ENCODE measurements around the gene MYH13. TPM values are rescaled to one million over a fixed set of nuclear protein-coding genes. Genes with fewer than 3 reads are reported as not detected.

The MYH13 gene
- total RNA-seq, 3 donors from 2014 or later (not counting 1 experiment from before 2014, with no cell fraction given): not detected

DNA sequence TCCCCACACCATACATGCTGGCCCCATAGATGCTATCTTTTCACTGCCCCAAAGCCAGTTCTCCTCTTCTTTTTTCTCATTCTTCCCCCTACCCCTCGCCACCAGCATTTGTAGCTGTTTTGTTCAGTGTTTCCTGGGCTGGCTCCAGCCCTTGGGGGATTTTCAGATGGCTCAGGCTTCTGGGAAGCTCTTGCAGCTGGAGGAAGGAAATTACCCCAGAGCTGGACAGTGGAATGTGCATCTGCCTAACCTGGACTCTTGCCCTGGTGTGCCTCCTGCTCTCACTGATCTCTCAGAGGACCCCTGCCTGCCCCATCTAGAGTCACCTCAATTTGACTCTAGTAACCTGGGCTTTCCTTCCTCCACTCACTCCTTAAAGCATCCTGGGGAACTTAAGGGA is 82.8 kb downstream of the MYH13 start:
- 82% methylated on average over 1 of the region's 1 CpG for WGBS (ENCODE audit: insufficient coverage)
- H3K27ac Mint-ChIP-seq: no peak overlapping the region
- ATAC-seq (no peak), DNase-seq (no peak)
- no peaks in the 10 kb centered on the region for H3K36me3 Mint-ChIP-seq
- no peaks in the 10 kb centered on the region for H3K9me3 Mint-ChIP-seq
- intact Hi-C loops (cut with micrococcal nuclease): loop anchor here (10.0 kb wide), 1 partner anchor 365 kb away; no protein-coding TSS in a partner anchor
- Histone ChIP-seq H3K27me3 (ENCODE audit: control insufficient read depth, insufficient read depth, low read length) (peaks cover 2% of the 10 kb centered on the region), H3K27ac (ENCODE audit: low read length) (no peak overlapping the region), H3K4me3 (ENCODE audit: low read length) (no peak overlapping the region), H3K4me1 (ENCODE audit: control insufficient read depth, insufficient read depth, low read length) (no peaks in the 10 kb centered on the region), H3K36me3 (ENCODE audit: control insufficient read depth, insufficient read depth, low read length) (no peaks in the 10 kb centered on the region), H3K9me3 (ENCODE audit: control insufficient read depth, insufficient read depth, low read length) (no peaks in the 10 kb centered on the region)
- no peak overlapping the region for H3K4me3 Mint-ChIP-seq
- peaks cover 0 to 7% of the 10 kb centered on the region in 2 donors for H3K4me1 Mint-ChIP-seq
- TF ChIP-seq, protein P1, sequence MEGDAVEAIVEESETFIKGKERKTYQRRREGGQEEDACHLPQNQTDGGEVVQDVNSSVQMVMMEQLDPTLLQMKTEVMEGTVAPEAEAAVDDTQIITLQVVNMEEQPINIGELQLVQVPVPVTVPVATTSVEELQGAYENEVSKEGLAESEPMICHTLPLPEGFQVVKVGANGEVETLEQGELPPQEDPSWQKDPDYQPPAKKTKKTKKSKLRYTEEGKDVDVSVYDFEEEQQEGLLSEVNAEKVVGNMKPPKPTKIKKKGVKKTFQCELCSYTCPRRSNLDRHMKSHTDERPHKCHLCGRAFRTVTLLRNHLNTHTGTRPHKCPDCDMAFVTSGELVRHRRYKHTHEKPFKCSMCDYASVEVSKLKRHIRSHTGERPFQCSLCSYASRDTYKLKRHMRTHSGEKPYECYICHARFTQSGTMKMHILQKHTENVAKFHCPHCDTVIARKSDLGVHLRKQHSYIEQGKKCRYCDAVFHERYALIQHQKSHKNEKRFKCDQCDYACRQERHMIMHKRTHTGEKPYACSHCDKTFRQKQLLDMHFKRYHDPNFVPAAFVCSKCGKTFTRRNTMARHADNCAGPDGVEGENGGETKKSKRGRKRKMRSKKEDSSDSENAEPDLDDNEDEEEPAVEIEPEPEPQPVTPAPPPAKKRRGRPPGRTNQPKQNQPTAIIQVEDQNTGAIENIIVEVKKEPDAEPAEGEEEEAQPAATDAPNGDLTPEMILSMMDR (IDR thresholded peaks at IDR 0.05): no peak
- H3K27me3 Mint-ChIP-seq (ENCODE audit: low read depth in 2 of 2): peaks cover 21 to 36% of the 10 kb centered on the region in 2 donors

DNA sequence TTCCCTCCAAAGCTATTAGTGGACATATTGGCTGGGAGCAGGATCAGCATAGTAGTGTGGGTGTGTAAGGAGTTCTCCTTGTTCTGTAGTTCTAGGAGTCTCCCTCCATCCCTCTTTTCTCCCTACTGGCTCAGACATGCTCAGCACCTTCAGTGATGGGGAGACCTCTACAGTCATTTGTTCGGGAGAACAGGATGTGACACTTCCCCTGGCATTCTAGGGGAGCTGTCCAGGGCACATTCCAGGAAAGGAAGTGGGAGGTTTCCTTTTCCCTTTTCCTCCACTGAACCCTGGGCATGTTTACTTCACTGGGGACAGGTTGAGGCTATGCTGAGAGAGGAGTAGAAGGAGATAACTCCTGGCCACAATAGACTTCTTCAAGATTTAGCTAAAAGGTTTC is 86.5 kb downstream of the MYH13 start:
- peaks cover 2% of the 10 kb centered on the region for H3K27me3 ChIP-seq (ENCODE audit: control insufficient read depth, insufficient read depth, low read length)
- peaks cover 18 to 36% of the 10 kb centered on the region in 2 donors for H3K27me3 Mint-ChIP-seq (ENCODE audit: low read depth in 2 of 2)
- DNase-seq (no peak), ATAC-seq (no peak)
- TF ChIP-seq, protein P1 (IDR thresholded peaks at IDR 0.05): no peak
- H3K27ac Mint-ChIP-seq: no peak overlapping the region
- H3K9me3 Mint-ChIP-seq: no peaks in the 10 kb centered on the region
- no peaks in the 10 kb centered on the region for H3K9me3 ChIP-seq (ENCODE audit: control insufficient read depth, insufficient read depth, low read length)
- no peak overlapping the region for H3K4me3 Mint-ChIP-seq
- no CpG with 5 or more reads among the region's 1 CpG for WGBS (ENCODE audit: insufficient coverage)
- H3K27ac ChIP-seq (ENCODE audit: low read length): no peak overlapping the region
- no peaks in the 10 kb centered on the region for H3K4me1 ChIP-seq (ENCODE audit: control insufficient read depth, insufficient read depth, low read length)
- H3K4me3 ChIP-seq (ENCODE audit: low read length): no peak overlapping the region
- H3K36me3 ChIP-seq (ENCODE audit: control insufficient read depth, insufficient read depth, low read length): no peaks in the 10 kb centered on the region
- intact Hi-C loops (cut with micrococcal nuclease): no loop called here
- no peaks in the 10 kb centered on the region for H3K36me3 Mint-ChIP-seq
- H3K4me1 Mint-ChIP-seq: no peaks in the 10 kb centered on the region

DNA sequence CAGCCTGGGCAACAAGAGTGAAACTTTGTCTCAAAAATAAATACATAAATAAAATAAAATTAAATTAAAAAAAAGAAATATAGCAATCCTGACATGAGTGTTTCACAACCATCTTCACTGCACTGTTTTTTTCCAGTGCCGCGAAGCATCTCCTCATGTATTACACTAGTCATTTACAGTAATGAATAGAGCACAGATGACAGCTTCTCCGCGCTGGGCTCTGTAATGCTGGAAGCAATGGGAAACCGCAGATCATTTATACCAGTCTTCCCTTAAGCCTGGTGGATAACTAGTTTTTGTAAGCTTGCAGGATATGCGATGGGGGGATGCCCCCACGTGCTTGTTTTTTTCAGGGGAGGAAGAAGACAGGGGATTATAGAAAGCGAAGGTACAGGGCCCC is 86.9 kb downstream of the MYH13 start:
- Histone ChIP-seq H3K27ac (ENCODE audit: low read length) (no peak overlapping the region), H3K4me1 (ENCODE audit: control insufficient read depth, insufficient read depth, low read length) (no peaks in the 10 kb centered on the region), H3K36me3 (ENCODE audit: control insufficient read depth, insufficient read depth, low read length) (no peaks in the 10 kb centered on the region), H3K4me3 (ENCODE audit: low read length) (no peak overlapping the region), H3K27me3 (ENCODE audit: control insufficient read depth, insufficient read depth, low read length) (peaks cover 2% of the 10 kb centered on the region), H3K9me3 (ENCODE audit: control insufficient read depth, insufficient read depth, low read length) (no peaks in the 10 kb centered on the region)
- WGBS (ENCODE audit: insufficient coverage): 89% methylated on average over 7 of the region's 8 CpGs
- H3K27ac Mint-ChIP-seq: no peak overlapping the region
- peaks cover 18 to 34% of the 10 kb centered on the region in 2 donors for H3K27me3 Mint-ChIP-seq (ENCODE audit: low read depth in 2 of 2)
- H3K4me3 Mint-ChIP-seq: no peak overlapping the region
- ATAC-seq: no peak
- TF ChIP-seq, protein P1 (IDR thresholded peaks at IDR 0.05): no peak
- H3K36me3 Mint-ChIP-seq: no peaks in the 10 kb centered on the region
- H3K9me3 Mint-ChIP-seq: no peaks in the 10 kb centered on the region
- H3K4me1 Mint-ChIP-seq: no peaks in the 10 kb centered on the region
- DNase-seq: no peak
- intact Hi-C loops (cut with micrococcal nuclease): no loop called here

DNA sequence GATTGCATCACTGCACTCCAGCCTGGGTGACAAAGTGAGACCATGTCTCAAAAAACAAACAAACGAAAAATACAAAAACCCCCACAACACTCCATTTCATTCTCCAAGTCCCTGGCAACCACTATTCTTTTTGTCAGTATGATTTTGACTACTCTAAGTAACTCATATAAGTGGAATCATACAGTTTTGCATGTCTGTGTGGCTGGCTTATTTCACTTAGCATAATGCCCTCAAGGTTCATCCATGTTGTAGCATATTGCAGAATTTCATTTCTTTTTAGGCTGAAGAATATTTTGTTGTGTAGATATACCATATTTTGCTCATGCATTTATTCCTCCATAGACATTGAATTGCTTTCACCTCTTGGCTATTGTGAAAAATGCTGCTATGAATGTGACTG is 92.7 kb downstream of the MYH13 start:
- Histone ChIP-seq H3K9me3 (ENCODE audit: control insufficient read depth, insufficient read depth, low read length) (no peaks in the 10 kb centered on the region), H3K4me1 (ENCODE audit: control insufficient read depth, insufficient read depth, low read length) (no peaks in the 10 kb centered on the region), H3K4me3 (ENCODE audit: low read length) (no peak overlapping the region), H3K27me3 (ENCODE audit: control insufficient read depth, insufficient read depth, low read length) (no peaks in the 10 kb centered on the region), H3K36me3 (ENCODE audit: control insufficient read depth, insufficient read depth, low read length) (no peaks in the 10 kb centered on the region), H3K27ac (ENCODE audit: low read length) (no peak overlapping the region)
- H3K4me3 Mint-ChIP-seq: no peak overlapping the region
- WGBS (ENCODE audit: insufficient coverage): 60% methylated on average over 1 of the region's 1 CpG
- peaks cover 8 to 9% of the 10 kb centered on the region in 2 donors for H3K27me3 Mint-ChIP-seq (ENCODE audit: low read depth in 2 of 2)
- intact Hi-C loops (cut with micrococcal nuclease): no loop called here
- no peak overlapping the region for H3K27ac Mint-ChIP-seq
- H3K4me1 Mint-ChIP-seq: no peaks in the 10 kb centered on the region
- H3K36me3 Mint-ChIP-seq: no peaks in the 10 kb centered on the region
- no peaks in the 10 kb centered on the region for H3K9me3 Mint-ChIP-seq
- TF ChIP-seq, protein P1 (IDR thresholded peaks at IDR 0.05): no peak
- ATAC-seq (no peak), DNase-seq (no peak)

Data from natural killer cell (primary cell).